HepG2 (cell line): Measurements from ENCODE around the gene CHN1. TPM values are rescaled to one million over a fixed set of nuclear protein-coding genes. Genes with fewer than 3 reads are reported as not detected.

Experiments used
- ATAC-seq: fragments of 200-7000 bp; cut with Tn5 transposase; 3 replicates; pipeline ENCODE4 v1.9.1; 2020; ENCODE audit warnings: mild to moderate bottlenecking, moderate library complexity
- BruUV-seq: library from RNA; stranded (reverse); fragments of 400-500 nt; replicated peaks from 2 replicates; lab custom pipeline; 2021; lab: Mats Ljungman, UMichigan
- CTCF ChIA-PET: fragments of 300-600 bp; formaldehyde crosslinking; extraction: SDS; loops from one replicate; lab custom pipeline; 2021; ENCODE audit warnings: low total read pairs, inconsistent platforms, low intra/inter-chr PET ratio; lab: Yijun Ruan, JAX
- POLR2A ChIA-PET: fragments of 350-600 bp; sonication (Branson Sonifier 250); formaldehyde crosslinking; loops from one replicate; lab custom pipeline; 2020; ENCODE audit warnings: antibody characterized with exemption, inconsistent platforms; lab: Yijun Ruan, JAX
- DNase-seq: peaks from one replicate; pipeline ENCODE4 v3.0.0-alpha.2; 2015; ENCODE audit warnings: low spot score
- FAIRE-seq: peaks from 3 replicates; lab custom pipeline; 2011; peaks lifted over from hg19 to GRCh38; lab: Jason Lieb, UNC
- H2AFZ ChIP-seq: one replicate; pipeline ENCODE4 v1.6.1; 2011; ENCODE audit warnings: low read length, inconsistent platforms
- H3K27ac ChIP-seq: fragments of 300-600 bp; 3 replicates; pipeline ENCODE4 v1.8.0; 2011; ENCODE audit warnings: mixed run types, mild to moderate bottlenecking, mixed read lengths, low read length, inconsistent platforms; ENCODE audit not compliant: insufficient read depth; ENCODE audit errors: extremely low read length
- H3K27me3 ChIP-seq, 2 experiments: fragments of 200-600 bp in 1 of 2; 2 replicates in 1 of 2; 3 replicates in 1 of 2; pipeline versions ENCODE4 v1.6.0 to v1.8.0; 2011; ENCODE audit warnings: low read length in 2 of 2, mild to moderate bottlenecking in 2 of 2, moderate library complexity in 2 of 2, inconsistent platforms in 1 of 2; ENCODE audit not compliant: insufficient read depth in 2 of 2, control insufficient read depth in 1 of 2
- H3K36me3 ChIP-seq, 2 experiments: fragments of 200-600 bp in 1 of 2; replicated peaks in 1 of 2; 2 replicates in 1 of 2; 3 replicates in 1 of 2; pipeline versions ENCODE4 v1.5.1 to v1.8.0; 2011; ENCODE audit warnings: low read length in 2 of 2, inconsistent platforms in 1 of 2; ENCODE audit not compliant: insufficient read depth in 2 of 2, control insufficient read depth in 1 of 2
- H3K4me1 ChIP-seq: 2 replicates; pipeline ENCODE4 v1.5.1; 2012; ENCODE audit warnings: low read length, inconsistent platforms; ENCODE audit not compliant: insufficient read depth
- H3K4me2 ChIP-seq: 2 replicates; pipeline ENCODE4 v1.6.0; 2011; ENCODE audit warnings: low read depth, low read length, inconsistent platforms
- H3K4me3 ChIP-seq, 3 experiments: fragments of 200-600 bp in 1 of 3; sonication (generic), shearing (Covaris generic) in 1 of 3; replicated peaks in 1 of 3; 2 replicates each; pipeline ENCODE4 v1.5.1; 2011 to 2016; ENCODE audit warnings: low read length in 3 of 3, inconsistent platforms in 2 of 3, low read depth in 2 of 3, mild to moderate bottlenecking in 2 of 3, control low read depth in 1 of 3, mixed read lengths in 1 of 3; ENCODE audit not compliant: insufficient read depth in 1 of 3
- H3K79me2 ChIP-seq: one replicate; pipeline ENCODE4 v1.6.1; 2011; ENCODE audit warnings: low read length, inconsistent platforms; ENCODE audit not compliant: insufficient read depth
- H3K9ac ChIP-seq: 2 replicates; pipeline ENCODE4 v1.6.0; 2011; ENCODE audit warnings: mild to moderate bottlenecking, low read depth, low read length, inconsistent platforms; ENCODE audit not compliant: insufficient read depth
- H3K9me3 ChIP-seq: 2 replicates; pipeline ENCODE4 v1.5.1; 2012; ENCODE audit warnings: mild to moderate bottlenecking, low read length
- H4K20me1 ChIP-seq: 2 replicates; pipeline ENCODE4 v1.6.0; 2011; ENCODE audit warnings: inconsistent platforms, mild to moderate bottlenecking, low read length, moderate library complexity; ENCODE audit not compliant: insufficient read depth
- DZIP1 ChIP-seq: sonication (generic); formaldehyde crosslinking; IDR thresholded peaks from 2 replicates; pipeline ENCODE4 v1.5.0; 2020; ENCODE audit warnings: mild to moderate bottlenecking, missing genetic modification reagents
- IKZF5 ChIP-seq: IDR thresholded peaks from 2 replicates; pipeline ENCODE4 v1.6.1; 2018; ENCODE audit warnings: missing genetic modification reagents, mild to moderate bottlenecking, missing compliant biosample characterization
- KAT8 ChIP-seq: IDR thresholded peaks from 2 replicates; pipeline ENCODE4 v1.6.1; 2016; ENCODE audit warnings: missing genetic modification reagents, missing compliant biosample characterization
- NR2F1 ChIP-seq, 2 experiments: fragments of 450-650 bp in 1 of 2; formaldehyde crosslinking in 1 of 2; IDR thresholded peaks; 2 replicates each; pipeline versions ENCODE4 v1.5.0 to v1.6.1; 2016 to 2020; ENCODE audit warnings: mild to moderate bottlenecking in 1 of 2, missing compliant biosample characterization in 1 of 2, missing genetic modification reagents in 1 of 2, moderate library complexity in 1 of 2
- PLSCR1 ChIP-seq: sonication (generic); formaldehyde crosslinking; IDR thresholded peaks from 2 replicates; pipeline ENCODE4 v1.5.0; 2020; ENCODE audit warnings: missing genetic modification reagents, mild to moderate bottlenecking, borderline replicate concordance
- PRMT3 ChIP-seq: sonication (generic); formaldehyde crosslinking; IDR thresholded peaks from 2 replicates; pipeline ENCODE4 v1.8.1; 2022; ENCODE audit warnings: low read depth, mild to moderate bottlenecking, moderate library complexity, missing genetic modification reagents, borderline replicate concordance
- REPIN1 ChIP-seq: sonication (generic); formaldehyde crosslinking; IDR thresholded peaks from 2 replicates; pipeline ENCODE4 v1.8.0; 2022; ENCODE audit warnings: missing genetic modification reagents, low read depth, mild to moderate bottlenecking, borderline replicate concordance
- SAP130 ChIP-seq: IDR thresholded peaks from 2 replicates; pipeline ENCODE4 v1.6.1; 2016; ENCODE audit warnings: low read depth
- THYN1 ChIP-seq: sonication (generic); formaldehyde crosslinking; IDR thresholded peaks from 2 replicates; pipeline ENCODE4 v1.8.1; 2023; ENCODE audit warnings: low read depth, mild to moderate bottlenecking, moderate library complexity, missing genetic modification reagents, borderline replicate concordance
- ZKSCAN8 ChIP-seq: IDR thresholded peaks from 2 replicates; pipeline ENCODE4 v1.6.1; 2016; ENCODE audit warnings: borderline replicate concordance, missing genetic modification reagents, missing compliant biosample characterization
- ZNF543 ChIP-seq: sonication (generic); formaldehyde crosslinking; IDR thresholded peaks from 2 replicates; pipeline ENCODE4 v1.4.0; 2020; ENCODE audit warnings: mild to moderate bottlenecking, missing genetic modification reagents
- ZNF576 ChIP-seq: sonication (generic); formaldehyde crosslinking; IDR thresholded peaks from 2 replicates; pipeline ENCODE4 v1.4.0; 2020; ENCODE audit warnings: mild to moderate bottlenecking, missing genetic modification reagents
- ZNF616 ChIP-seq: sonication (generic); formaldehyde crosslinking; IDR thresholded peaks from 2 replicates; pipeline ENCODE4 v1.5.0; 2020; ENCODE audit warnings: low read depth, mild to moderate bottlenecking, missing genetic modification reagents
- ZNF7 ChIP-seq: IDR thresholded peaks from 2 replicates; pipeline ENCODE4 v1.6.1; 2016; ENCODE audit warnings: missing biosample characterization, missing genetic modification reagents
- ZNF782 ChIP-seq: sonication (generic); formaldehyde crosslinking; IDR thresholded peaks from 2 replicates; pipeline ENCODE4 v1.4.0; 2020; ENCODE audit warnings: missing genetic modification reagents, mild to moderate bottlenecking, borderline replicate concordance
- ZSCAN5A ChIP-seq: sonication (generic); formaldehyde crosslinking; IDR thresholded peaks from 2 replicates; pipeline ENCODE4 v1.8.0; 2022; ENCODE audit warnings: mild to moderate bottlenecking, missing genetic modification reagents, borderline replicate concordance
- WGBS: methylation state at CpG from one replicate; pipeline ENCODE4 v1.1.6; 2017; ENCODE audit warnings: low lambda C conversion rate; 5-methylcytosine and 5-hydroxymethylcytosine counted together
- in situ Hi-C: cut with HindIII; loops from 2 replicates; pipeline ENCODE4 v1.10.0; 2017; ENCODE audit warnings: low pct_unique_long_range_greater_than_20kb; ENCODE audit not compliant: extremely low pct_ligation_motif_present
- intact Hi-C: fragments of 100-400 bp; cut with micrococcal nuclease; formaldehyde crosslinking; loops from one replicate; pipeline ENCODE4 v1.10.0; 2022; ENCODE audit not compliant: unreplicated experiment
- polyA plus RNA-seq, 8 experiments: library from polyadenylated mRNA; depleted of rRNA in 3 of 8; stranded (reverse) in 7 of 8; unstranded in 1 of 8; fragments of >200 nt; fragmentation: Illumina TruSeq in 4 of 8; extraction: Trizol in 4 of 8; gene quantifications; 2 replicates each; pipeline versions ENCODE4 v1.2.1 to v1.2.3, GENCODE V29; 2011 to 2016; ENCODE audit warnings: low read depth in 4 of 8, missing spikeins in 1 of 8, mixed read lengths in 1 of 8; ENCODE audit not compliant: insufficient read depth in 1 of 8
- total RNA-seq, 5 experiments: library from RNA; depleted of rRNA; stranded (reverse); fragments of >200 nt; fragmentation: Illumina TruSeq; extraction: Trizol; gene quantifications; 2 replicates each; pipeline ENCODE4 v1.2.3, GENCODE V29; 2016; ENCODE audit warnings: low read depth in 1 of 5

CHN1 gene
- total and polyA plus RNA-seq, 2 of the 13 experiments (the other 11 are each of a cell fraction or from before 2014, with no cell fraction given) = 2.8 to 3.5 TPM

GRCh38 chr2:174774886-174775285 lies 230.3 kb downstream of the CHN1 start:
- in situ Hi-C loops = loop anchor here (5.0 kb wide), 1 partner anchor 212 kb away; no protein-coding TSS in a partner anchor

More at GRCh38 chr2:174774886-174775285, 230.3 kb downstream of the CHN1 start:
- intact Hi-C loops = no loop called here
- no peak for TF ChIP-seq KAT8 (CRISPR knock-in tag)
- TF ChIP-seq ZNF576 (CRISPR knock-in tag) = no peak
- no peak for TF ChIP-seq SAP130 (CRISPR knock-in tag)
- no peak for TF ChIP-seq ZSCAN5A (CRISPR knock-in tag)
- TF ChIP-seq ZNF543 (CRISPR knock-in tag) = no peak
- TF ChIP-seq ZNF616 = no peak
- TF ChIP-seq IKZF5 = no peak
- TF ChIP-seq DZIP1 = no peak
- no peak for TF ChIP-seq PLSCR1
- TF ChIP-seq REPIN1 = no peak
- no peak for TF ChIP-seq ZKSCAN8
- no peak for TF ChIP-seq ZNF782 (CRISPR knock-in tag)
- TF ChIP-seq THYN1 (CRISPR knock-in tag) = no peak
- TF ChIP-seq ZNF7 (CRISPR knock-in tag) = no peak
- TF ChIP-seq NR2F1 (CRISPR knock-in tag; IDR thresholded peaks at IDR 0.05) = no peak
- TF ChIP-seq PRMT3 = no peak
- Histone ChIP-seq H4K20me1 (no peaks in the 10 kb centered on the region), H3K36me3 (no peaks in the 10 kb centered on the region), H3K27ac (no peak overlapping the region), H3K9ac (no peak overlapping the region), H3K27me3 (peaks cover 3 to 52% of the 10 kb centered on the region in 2 experiments; a peak in 2 of 5 replicates), H3K4me2 (no peak overlapping the region), H3K4me1 (peaks cover 8% of the 10 kb centered on the region), H3K4me3 (no peak overlapping the region), H3K79me2 (no peaks in the 10 kb centered on the region), H2AFZ (no peak overlapping the region), H3K9me3 (no peaks in the 10 kb centered on the region)
- no TSS peak for BruUV-seq
- ChIA-PET POLR2A (no interaction called here), CTCF (no interaction called here)
- 16% methylated on average over 4 of the region's 4 CpGs for WGBS
- DNase-seq (no peak), FAIRE-seq (no peak), ATAC-seq (no peak)
